Thoracic aorta (tissue), 2 donors: ENCODE results near the gene LRMDA. TPM values are rescaled to one million over a fixed set of nuclear protein-coding genes. Genes with fewer than 3 reads are reported as not detected.
A peak's percentile ranks its signal among the peaks of the same experiment; 100 is the strongest.

Source experiments
- ATAC-seq: fragments of 150-250 bp; one replicate; pipeline ENCODE4 v1.8.0; 2017; ENCODE audit warnings: low read depth; ENCODE audit not compliant: insufficient number of reproducible peaks, low FRiP score
- DNase-seq: peaks from one replicate; pipeline ENCODE4 v3.0.0-alpha.2; 2020; ENCODE audit warnings: low spot score
- H3K27ac ChIP-seq, 2 donors: fragments of 200-600 bp; sonication (generic); 1 replicate in 1 of 2; 2 replicates in 1 of 2; pipeline ENCODE4 v1.5.1; 2016; ENCODE audit warnings: mild to moderate bottlenecking in 2 of 2, moderate library complexity in 2 of 2
- H3K27me3 ChIP-seq: fragments of 200-600 bp; sonication (generic); replicated peaks from 2 replicates; pipeline ENCODE4 v1.6.0; 2016; ENCODE audit warnings: mild to moderate bottlenecking; ENCODE audit not compliant: insufficient read depth
- H3K36me3 ChIP-seq: fragments of 200-600 bp; sonication (generic); one replicate; pipeline ENCODE4 v1.5.1; 2016
- H3K4me1 ChIP-seq, 2 donors: fragments of 200-600 bp; sonication (generic); 1 replicate in 1 of 2; 2 replicates in 1 of 2; pipeline versions ENCODE4 v1.5.1 to v1.6.0; 2016; ENCODE audit warnings: low read depth in 2 of 2, mild to moderate bottlenecking in 1 of 2; ENCODE audit not compliant: control insufficient read depth in 1 of 2
- H3K4me3 ChIP-seq: fragments of 200-600 bp; sonication (generic); 2 replicates; pipeline ENCODE4 v1.5.1; 2016; ENCODE audit warnings: mild to moderate bottlenecking
- H3K9me3 ChIP-seq: fragments of 200-600 bp; sonication (generic); 2 replicates; pipeline ENCODE4 v1.5.1; 2016
- total RNA-seq, 2 donors: library from RNA; depleted of rRNA; stranded (reverse); fragments of >200 nt; gene quantifications; one replicate each; pipeline versions ENCODE4 v1.1.0 to v1.2.3, GENCODE V29; 2016
- TF ChIP-seq, protein P1 (sequence below): fragments of 200-600 bp; sonication (generic); IDR thresholded peaks from one replicate; pipeline ENCODE4 v1.5.1; 2019; ENCODE audit warnings: antibody characterized with exemption

The LRMDA gene
- total RNA-seq, 2 donors from 2014 or later: 8.3 to 36.6 TPM

DNA sequence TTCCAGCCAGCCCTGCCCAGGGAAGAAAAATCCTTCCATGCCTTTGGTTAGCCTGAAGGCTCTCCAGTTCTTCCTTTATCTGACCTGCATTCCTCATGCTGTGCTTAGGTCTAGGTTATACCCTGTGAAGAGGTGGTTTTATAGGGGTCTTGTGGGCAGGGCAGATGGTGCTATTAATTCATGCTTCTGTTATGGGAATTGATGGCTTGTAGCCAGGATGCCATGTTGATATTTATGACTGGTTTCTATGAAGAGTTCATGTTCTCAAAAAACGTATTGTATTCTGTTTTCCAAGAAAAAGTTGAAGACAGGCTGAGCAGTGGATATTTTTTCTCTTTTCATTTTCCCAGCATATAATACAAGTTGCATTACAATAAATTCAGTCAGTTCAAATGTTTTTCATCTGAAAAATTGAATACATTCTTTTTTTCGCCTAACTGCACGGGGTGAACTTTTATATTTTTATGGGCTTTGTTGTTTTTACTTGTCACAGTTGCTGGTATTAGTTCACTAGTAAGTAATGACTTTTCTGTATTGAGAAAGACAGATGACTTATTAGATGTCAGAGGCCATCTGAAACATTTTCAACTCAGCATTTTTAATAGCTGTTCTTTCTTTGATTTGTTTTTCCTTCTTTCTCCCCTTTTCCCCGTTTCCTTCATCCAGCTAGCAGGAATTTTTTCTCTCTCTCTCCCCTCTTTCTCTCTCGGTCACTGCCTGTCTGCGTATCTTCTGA is 322.8 kb downstream of the LRMDA start:
- Histone ChIP-seq H3K27me3 (no peaks in the 10 kb centered on the region), H3K4me3 (peak overlapping the region; percentile 41), H3K27ac (no peak overlapping the region), H3K9me3 (no peaks in the 10 kb centered on the region), H3K36me3 (no peaks in the 10 kb centered on the region), H3K4me1 (peaks cover 11 to 16% of the 10 kb centered on the region in 2 donors)
- TF ChIP-seq, protein P1, sequence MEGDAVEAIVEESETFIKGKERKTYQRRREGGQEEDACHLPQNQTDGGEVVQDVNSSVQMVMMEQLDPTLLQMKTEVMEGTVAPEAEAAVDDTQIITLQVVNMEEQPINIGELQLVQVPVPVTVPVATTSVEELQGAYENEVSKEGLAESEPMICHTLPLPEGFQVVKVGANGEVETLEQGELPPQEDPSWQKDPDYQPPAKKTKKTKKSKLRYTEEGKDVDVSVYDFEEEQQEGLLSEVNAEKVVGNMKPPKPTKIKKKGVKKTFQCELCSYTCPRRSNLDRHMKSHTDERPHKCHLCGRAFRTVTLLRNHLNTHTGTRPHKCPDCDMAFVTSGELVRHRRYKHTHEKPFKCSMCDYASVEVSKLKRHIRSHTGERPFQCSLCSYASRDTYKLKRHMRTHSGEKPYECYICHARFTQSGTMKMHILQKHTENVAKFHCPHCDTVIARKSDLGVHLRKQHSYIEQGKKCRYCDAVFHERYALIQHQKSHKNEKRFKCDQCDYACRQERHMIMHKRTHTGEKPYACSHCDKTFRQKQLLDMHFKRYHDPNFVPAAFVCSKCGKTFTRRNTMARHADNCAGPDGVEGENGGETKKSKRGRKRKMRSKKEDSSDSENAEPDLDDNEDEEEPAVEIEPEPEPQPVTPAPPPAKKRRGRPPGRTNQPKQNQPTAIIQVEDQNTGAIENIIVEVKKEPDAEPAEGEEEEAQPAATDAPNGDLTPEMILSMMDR: no peak
- no peak for DNase-seq
- ATAC-seq: no peak

DNA sequence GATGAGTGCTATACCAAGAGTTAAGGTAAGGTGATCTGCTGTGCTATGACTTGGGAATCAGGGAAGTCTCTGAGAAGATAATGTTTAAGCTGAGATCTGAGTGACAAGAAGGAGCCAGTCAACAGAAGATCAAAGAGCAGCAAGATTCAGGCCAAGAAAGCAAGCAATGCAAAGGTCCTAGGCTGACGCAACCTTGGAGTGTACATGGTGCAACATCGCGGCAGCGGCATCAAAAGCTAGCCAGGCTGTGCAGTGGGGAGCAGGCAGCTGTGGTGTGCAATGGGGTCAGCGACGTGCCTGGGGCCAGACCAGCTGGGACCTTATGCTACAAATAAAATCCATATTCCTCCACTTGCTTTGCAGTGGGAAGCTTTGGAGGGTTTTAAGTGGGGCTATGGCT is 324.1 kb downstream of the LRMDA start:
- H3K36me3 ChIP-seq: no peaks in the 10 kb centered on the region
- H3K27me3 ChIP-seq: no peaks in the 10 kb centered on the region
- TF ChIP-seq, protein P1: no peak
- no peak overlapping the region for H3K27ac ChIP-seq
- H3K4me3 ChIP-seq: no peak overlapping the region
- H3K4me1 ChIP-seq: peaks cover 11 to 16% of the 10 kb centered on the region in 2 donors
- ATAC-seq (no peak), DNase-seq (no peak)
- no peaks in the 10 kb centered on the region for H3K9me3 ChIP-seq

DNA sequence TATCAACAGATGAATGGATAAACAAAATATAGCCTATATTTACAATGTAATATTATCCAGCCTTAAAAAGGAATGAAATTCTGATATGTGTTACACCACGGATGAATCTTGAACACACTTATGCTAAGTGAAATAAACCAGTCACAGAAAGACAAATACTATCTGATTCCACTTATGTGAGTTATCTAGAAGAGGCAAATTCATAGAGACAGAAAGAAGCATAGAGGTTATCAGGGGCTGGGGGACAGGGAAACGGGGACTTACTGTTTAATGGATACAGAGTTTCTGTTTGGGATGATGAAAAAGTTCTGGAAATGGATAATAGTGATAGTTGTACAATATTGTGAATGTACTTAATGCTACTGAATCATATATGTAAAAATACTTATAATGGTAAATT is 329.9 kb downstream of the LRMDA start:
- TF ChIP-seq, protein P1: no peak
- no peak overlapping the region for H3K4me3 ChIP-seq
- H3K27ac ChIP-seq: no peak overlapping the region
- no peaks in the 10 kb centered on the region for H3K4me1 ChIP-seq
- DNase-seq (no peak), ATAC-seq (no peak)
- no peaks in the 10 kb centered on the region for H3K9me3 ChIP-seq
- no peaks in the 10 kb centered on the region for H3K27me3 ChIP-seq
- no peaks in the 10 kb centered on the region for H3K36me3 ChIP-seq

DNA sequence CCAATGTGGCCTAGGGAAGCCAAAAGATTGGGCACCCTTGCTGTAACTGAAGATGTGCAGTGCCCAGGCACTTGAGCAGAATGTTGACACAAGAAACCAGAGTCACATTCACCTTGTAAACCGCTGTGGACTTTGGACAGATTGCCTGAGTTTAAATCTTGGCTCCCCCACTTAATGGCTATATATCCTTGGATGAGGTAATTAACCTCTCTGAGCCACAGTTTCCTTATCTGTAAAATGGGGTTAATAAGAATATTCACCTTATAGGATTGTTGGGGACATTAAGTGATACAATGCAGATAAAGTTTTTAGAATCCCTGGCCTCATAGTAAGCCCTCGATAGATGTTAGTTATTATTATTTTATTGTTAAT is 331.0 kb downstream of the LRMDA start:
- ATAC-seq: no peak
- TF ChIP-seq, protein P1: no peak
- Histone ChIP-seq H3K4me3 (no peak overlapping the region), H3K27me3 (no peaks in the 10 kb centered on the region), H3K9me3 (no peaks in the 10 kb centered on the region), H3K36me3 (no peaks in the 10 kb centered on the region), H3K4me1 (no peaks in the 10 kb centered on the region), H3K27ac (no peak overlapping the region)
- no peak for DNase-seq

DNA sequence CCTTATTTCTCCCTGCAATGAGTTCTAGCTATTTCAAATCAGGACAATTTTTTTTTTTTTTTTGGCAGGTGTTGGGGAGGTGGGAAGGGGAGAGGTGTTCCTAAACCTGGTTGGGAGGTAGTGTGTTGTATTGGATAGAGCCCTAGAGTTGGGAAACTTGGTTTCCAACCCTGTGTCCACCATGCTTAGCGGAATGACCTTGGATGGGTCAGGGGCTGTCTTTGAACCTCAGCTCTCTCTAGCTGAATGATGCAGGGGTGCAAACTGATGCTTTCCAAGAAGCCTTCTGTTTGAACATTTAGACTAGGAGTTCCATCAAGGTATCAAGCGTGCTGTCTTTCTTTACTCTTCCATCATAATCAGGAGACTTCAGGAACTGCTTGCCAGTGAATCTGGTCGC is 332.2 kb downstream of the LRMDA start:
- no peaks in the 10 kb centered on the region for H3K36me3 ChIP-seq
- TF ChIP-seq, protein P1: no peak
- no peaks in the 10 kb centered on the region for H3K9me3 ChIP-seq
- no peak for DNase-seq
- no peaks in the 10 kb centered on the region for H3K4me1 ChIP-seq
- H3K4me3 ChIP-seq: no peak overlapping the region
- H3K27me3 ChIP-seq: no peaks in the 10 kb centered on the region
- H3K27ac ChIP-seq: no peak overlapping the region
- ATAC-seq: no peak
